Measurements from ENCODE around the gene KIF27. TPM values are rescaled to one million over a fixed set of nuclear protein-coding genes. Genes with fewer than 3 reads are reported as not detected.
"Not testable (repeated sequence)": the region's sequence is repeated elsewhere in the genome, so short reads cannot be mapped to it uniquely, and the experiment has no call there.

Gene KIF27
- total RNA-seq, 3 donors from 2014 or later (not counting 1 experiment from before 2014, with no cell fraction given): 4.0 to 7.7 (median 4.6) TPM

DNA sequence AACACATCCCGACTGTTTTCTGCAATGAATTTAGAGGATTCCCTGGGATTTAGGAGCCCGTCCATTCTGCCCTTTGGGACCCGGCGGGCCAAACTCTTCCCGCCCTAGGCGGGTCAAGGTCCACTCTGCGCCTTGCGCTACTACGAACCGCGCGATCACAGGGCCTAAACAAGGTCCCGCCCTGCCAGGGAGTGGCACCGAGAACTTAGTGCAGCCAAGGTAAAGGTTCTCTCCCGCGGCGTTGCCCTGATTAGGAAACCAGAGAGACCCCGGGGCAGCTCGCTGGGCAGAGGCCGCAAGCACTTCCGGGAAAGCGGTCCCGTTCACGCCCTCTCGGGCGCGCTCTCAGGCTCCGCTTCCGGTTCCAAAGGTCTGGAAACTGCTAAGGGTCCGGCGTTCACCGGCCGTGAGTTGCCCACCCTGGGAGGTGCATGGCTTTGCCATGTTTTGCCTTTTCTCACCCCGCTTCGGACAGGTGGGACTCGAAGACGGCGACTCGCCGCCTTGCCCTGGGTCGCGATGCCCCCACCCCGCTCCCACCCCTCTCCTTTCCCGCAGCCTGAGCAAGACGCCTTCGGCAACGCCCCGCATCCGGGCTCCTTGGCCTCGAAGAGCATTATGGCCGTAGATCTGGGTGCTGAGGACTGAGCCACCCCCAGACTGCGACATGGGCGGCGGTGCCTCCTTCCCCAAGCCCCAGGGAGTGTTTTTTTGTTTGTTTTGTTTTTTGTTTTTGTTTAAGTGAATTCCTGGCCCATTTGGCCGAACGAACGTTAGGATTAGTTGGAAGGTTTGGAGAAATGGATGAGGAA, 35.4 kb upstream of the KIF27 start:
- H3K9me3 ChIP-seq (ENCODE audit: control insufficient read depth, insufficient read depth, low read length): no peaks in the 10 kb centered on the region
- H3K4me1 Mint-ChIP-seq: peaks cover 13 to 22% of the 10 kb centered on the region in 2 donors
- TF ChIP-seq, protein P1, sequence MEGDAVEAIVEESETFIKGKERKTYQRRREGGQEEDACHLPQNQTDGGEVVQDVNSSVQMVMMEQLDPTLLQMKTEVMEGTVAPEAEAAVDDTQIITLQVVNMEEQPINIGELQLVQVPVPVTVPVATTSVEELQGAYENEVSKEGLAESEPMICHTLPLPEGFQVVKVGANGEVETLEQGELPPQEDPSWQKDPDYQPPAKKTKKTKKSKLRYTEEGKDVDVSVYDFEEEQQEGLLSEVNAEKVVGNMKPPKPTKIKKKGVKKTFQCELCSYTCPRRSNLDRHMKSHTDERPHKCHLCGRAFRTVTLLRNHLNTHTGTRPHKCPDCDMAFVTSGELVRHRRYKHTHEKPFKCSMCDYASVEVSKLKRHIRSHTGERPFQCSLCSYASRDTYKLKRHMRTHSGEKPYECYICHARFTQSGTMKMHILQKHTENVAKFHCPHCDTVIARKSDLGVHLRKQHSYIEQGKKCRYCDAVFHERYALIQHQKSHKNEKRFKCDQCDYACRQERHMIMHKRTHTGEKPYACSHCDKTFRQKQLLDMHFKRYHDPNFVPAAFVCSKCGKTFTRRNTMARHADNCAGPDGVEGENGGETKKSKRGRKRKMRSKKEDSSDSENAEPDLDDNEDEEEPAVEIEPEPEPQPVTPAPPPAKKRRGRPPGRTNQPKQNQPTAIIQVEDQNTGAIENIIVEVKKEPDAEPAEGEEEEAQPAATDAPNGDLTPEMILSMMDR (IDR thresholded peaks at IDR 0.05): no peak
- intact Hi-C loops (cut with micrococcal nuclease): no loop called here
- peak overlapping the region; percentile 93 for H3K4me3 ChIP-seq (ENCODE audit: low read length)
- DNase-seq (peak; percentile 59 to 75), ATAC-seq (peak; percentile 72 to 82 (median 79))
- peaks cover 21% of the 10 kb centered on the region for H3K4me1 ChIP-seq (ENCODE audit: control insufficient read depth, insufficient read depth, low read length)
- no peaks in the 10 kb centered on the region for H3K27me3 ChIP-seq (ENCODE audit: control insufficient read depth, insufficient read depth, low read length)
- H3K27me3 Mint-ChIP-seq (ENCODE audit: low read depth in 2 of 2): no peaks in the 10 kb centered on the region
- WGBS (ENCODE audit: insufficient coverage): 6% methylated on average over 57 of the region's 57 CpGs
- no peaks in the 10 kb centered on the region for H3K36me3 Mint-ChIP-seq
- H3K27ac ChIP-seq (ENCODE audit: low read length): peak overlapping the region; percentile 86
- peaks cover 3% of the 10 kb centered on the region for H3K36me3 ChIP-seq (ENCODE audit: control insufficient read depth, insufficient read depth, low read length)
- peak overlapping the region; percentile 92 to 98 for H3K27ac Mint-ChIP-seq
- peak overlapping the region; percentile 97 for H3K4me3 Mint-ChIP-seq
- no peaks in the 10 kb centered on the region for H3K9me3 Mint-ChIP-seq

DNA sequence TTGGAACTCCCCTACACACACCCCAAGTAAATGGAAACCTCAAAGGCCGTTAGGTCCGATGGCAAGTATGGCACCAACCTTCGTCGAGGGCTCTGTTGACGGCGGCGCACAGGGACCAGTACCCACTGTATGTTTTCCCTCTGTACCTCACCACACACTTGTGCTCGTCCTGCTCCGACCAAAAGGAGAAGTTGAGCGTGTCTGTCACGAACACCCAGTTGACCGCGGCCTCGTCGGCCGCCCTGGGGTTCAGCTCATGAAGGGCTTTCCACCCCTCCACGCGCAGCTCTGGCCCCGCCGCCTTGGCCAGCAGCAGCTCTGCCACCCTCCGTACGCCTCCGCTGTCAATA, 34.8 kb upstream of the KIF27 start:
- peak overlapping the region; percentile 92 to 98 for H3K27ac Mint-ChIP-seq
- intact Hi-C loops (cut with micrococcal nuclease): no loop called here
- Histone ChIP-seq H3K36me3 (ENCODE audit: control insufficient read depth, insufficient read depth, low read length) (peaks cover 3% of the 10 kb centered on the region), H3K4me3 (ENCODE audit: low read length) (peak overlapping the region; percentile 93), H3K27ac (ENCODE audit: low read length) (peak overlapping the region; percentile 86), H3K4me1 (ENCODE audit: control insufficient read depth, insufficient read depth, low read length) (peaks cover 21% of the 10 kb centered on the region), H3K9me3 (ENCODE audit: control insufficient read depth, insufficient read depth, low read length) (no peaks in the 10 kb centered on the region), H3K27me3 (ENCODE audit: control insufficient read depth, insufficient read depth, low read length) (no peaks in the 10 kb centered on the region)
- WGBS (ENCODE audit: insufficient coverage): under 1% methylated on average over 23 of the region's 23 CpGs
- TF ChIP-seq, protein P1 (IDR thresholded peaks at IDR 0.05): no peak
- DNase-seq (peak; percentile 21 to 52), ATAC-seq (peak; percentile 59 to 81 (median 66))
- H3K9me3 Mint-ChIP-seq: no peaks in the 10 kb centered on the region
- no peaks in the 10 kb centered on the region for H3K36me3 Mint-ChIP-seq
- peak overlapping the region; percentile 97 for H3K4me3 Mint-ChIP-seq
- no peaks in the 10 kb centered on the region for H3K27me3 Mint-ChIP-seq (ENCODE audit: low read depth in 2 of 2)
- peaks cover 13 to 22% of the 10 kb centered on the region in 2 donors for H3K4me1 Mint-ChIP-seq

DNA sequence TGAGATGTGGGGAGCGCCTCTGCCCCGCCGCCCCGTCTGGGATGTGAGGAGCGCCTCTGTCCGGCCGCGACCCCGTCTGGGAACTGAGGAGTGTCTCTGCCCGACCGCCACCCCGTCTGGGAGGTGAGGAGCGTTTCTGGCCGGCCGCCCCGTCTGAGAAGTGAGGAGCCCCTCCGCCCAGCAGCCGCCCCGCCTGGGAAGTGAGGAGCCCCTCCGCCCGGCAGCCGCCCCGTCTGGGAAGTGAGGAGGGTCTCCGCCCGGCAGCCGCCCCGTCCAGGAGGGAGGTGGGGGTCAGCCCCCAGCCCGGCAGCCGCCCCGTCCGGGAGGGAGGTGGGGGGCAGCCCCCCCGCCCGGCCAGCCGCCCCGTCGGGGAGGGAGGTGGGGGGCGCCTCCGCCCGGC, 26.9 kb upstream of the KIF27 start:
- H3K27me3 Mint-ChIP-seq (ENCODE audit: low read depth in 2 of 2); H3K36me3 Mint-ChIP-seq; DNase-seq; H3K9me3 ChIP-seq (ENCODE audit: control insufficient read depth, insufficient read depth, low read length); H3K4me3 Mint-ChIP-seq; H3K27ac ChIP-seq (ENCODE audit: low read length); H3K4me3 ChIP-seq (ENCODE audit: low read length); H3K27me3 ChIP-seq (ENCODE audit: control insufficient read depth, insufficient read depth, low read length); H3K4me1 ChIP-seq (ENCODE audit: control insufficient read depth, insufficient read depth, low read length); H3K4me1 Mint-ChIP-seq; ATAC-seq; H3K27ac Mint-ChIP-seq; intact Hi-C loops (cut with micrococcal nuclease); H3K9me3 Mint-ChIP-seq: not testable (repeated sequence)
- H3K36me3 ChIP-seq (ENCODE audit: control insufficient read depth, insufficient read depth, low read length): peaks cover 13% of the 10 kb centered on the region
- 97% methylated on average over 35 of the region's 39 CpGs for WGBS (ENCODE audit: insufficient coverage)

DNA sequence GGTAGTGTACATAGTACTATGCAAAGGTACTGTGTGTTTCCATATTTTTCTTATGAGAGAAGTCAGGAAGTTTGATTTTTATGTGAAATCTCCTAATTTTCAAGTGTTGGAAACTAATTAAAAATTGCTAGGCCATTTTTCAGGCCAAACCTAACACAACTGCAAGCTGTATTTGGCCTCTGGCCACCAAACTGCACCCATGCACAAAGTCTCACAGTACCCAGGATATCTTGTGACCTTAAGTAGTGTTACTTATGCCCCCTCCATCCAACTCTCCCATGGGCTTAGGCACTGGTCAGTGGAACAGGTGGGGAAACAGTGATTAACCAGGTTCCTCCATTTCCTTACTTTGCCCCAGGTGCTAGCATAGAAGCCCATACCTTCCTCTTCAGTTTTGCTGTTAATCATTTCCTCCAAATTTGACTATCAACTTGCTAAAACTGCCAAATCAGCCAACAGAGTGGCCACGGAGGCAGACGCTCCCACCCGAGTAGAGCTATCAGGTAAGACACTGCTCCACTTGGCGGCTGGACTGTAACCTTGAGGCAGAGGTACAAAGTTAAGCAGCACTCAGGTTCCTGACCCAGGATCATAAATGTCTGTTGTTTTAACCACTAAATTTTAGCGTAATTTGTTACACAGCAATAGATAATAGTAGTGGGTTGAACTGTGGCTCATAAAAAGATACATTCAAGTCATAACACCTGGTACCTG, 19.5 kb upstream of the KIF27 start:
- Mint-ChIP-seq H3K36me3 (peaks cover 12% of the 10 kb centered on the region), H3K9me3 (no peaks in the 10 kb centered on the region), H3K27ac (no peak overlapping the region), H3K4me1 (no peaks in the 10 kb centered on the region), H3K27me3 (ENCODE audit: low read depth in 2 of 2) (no peaks in the 10 kb centered on the region), H3K4me3 (no peak overlapping the region)
- H3K36me3 ChIP-seq (ENCODE audit: control insufficient read depth, insufficient read depth, low read length): peaks cover 24% of the 10 kb centered on the region
- H3K27ac ChIP-seq (ENCODE audit: low read length): no peak overlapping the region
- ATAC-seq (no peak), DNase-seq (no peak)
- WGBS (ENCODE audit: insufficient coverage): 90% methylated on average over 4 of the region's 5 CpGs
- TF ChIP-seq, protein P1 (IDR thresholded peaks at IDR 0.05): no peak
- H3K27me3 ChIP-seq (ENCODE audit: control insufficient read depth, insufficient read depth, low read length): no peaks in the 10 kb centered on the region
- intact Hi-C loops (cut with micrococcal nuclease): no loop called here
- H3K4me3 ChIP-seq (ENCODE audit: low read length): no peak overlapping the region
- no peaks in the 10 kb centered on the region for H3K9me3 ChIP-seq (ENCODE audit: control insufficient read depth, insufficient read depth, low read length)
- no peaks in the 10 kb centered on the region for H3K4me1 ChIP-seq (ENCODE audit: control insufficient read depth, insufficient read depth, low read length)

Data from natural killer cell (primary cell).